ENCODE results near the gene TGFBRAP1.

DNA sequence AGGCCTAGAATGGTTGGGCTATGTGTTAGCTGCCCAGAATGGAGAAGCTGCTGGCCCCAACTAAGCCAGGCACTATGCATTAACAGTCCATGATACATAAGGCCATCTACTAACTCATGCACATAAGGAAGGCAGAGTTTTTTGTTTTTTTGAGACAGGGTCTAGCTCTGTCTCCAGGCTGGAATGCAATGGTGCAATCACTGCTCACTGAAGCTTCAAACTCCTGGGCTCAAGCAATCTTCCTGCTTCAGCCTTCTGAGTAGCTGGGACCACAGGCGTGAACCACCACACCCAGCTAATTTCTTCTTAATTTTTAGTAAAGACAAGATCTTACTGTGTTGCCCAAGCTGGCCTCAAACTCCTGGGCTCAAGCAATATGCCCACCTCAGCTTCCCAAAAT, 50.4 kb downstream of the TGFBRAP1 start:
- TF ChIP-seq POLR2AphosphoS5 (IDR thresholded peaks at IDR 0.05) (no peak), POLR2A (IDR thresholded peaks at IDR 0.05) (no peak)
- TF ChIP-seq, protein P1, sequence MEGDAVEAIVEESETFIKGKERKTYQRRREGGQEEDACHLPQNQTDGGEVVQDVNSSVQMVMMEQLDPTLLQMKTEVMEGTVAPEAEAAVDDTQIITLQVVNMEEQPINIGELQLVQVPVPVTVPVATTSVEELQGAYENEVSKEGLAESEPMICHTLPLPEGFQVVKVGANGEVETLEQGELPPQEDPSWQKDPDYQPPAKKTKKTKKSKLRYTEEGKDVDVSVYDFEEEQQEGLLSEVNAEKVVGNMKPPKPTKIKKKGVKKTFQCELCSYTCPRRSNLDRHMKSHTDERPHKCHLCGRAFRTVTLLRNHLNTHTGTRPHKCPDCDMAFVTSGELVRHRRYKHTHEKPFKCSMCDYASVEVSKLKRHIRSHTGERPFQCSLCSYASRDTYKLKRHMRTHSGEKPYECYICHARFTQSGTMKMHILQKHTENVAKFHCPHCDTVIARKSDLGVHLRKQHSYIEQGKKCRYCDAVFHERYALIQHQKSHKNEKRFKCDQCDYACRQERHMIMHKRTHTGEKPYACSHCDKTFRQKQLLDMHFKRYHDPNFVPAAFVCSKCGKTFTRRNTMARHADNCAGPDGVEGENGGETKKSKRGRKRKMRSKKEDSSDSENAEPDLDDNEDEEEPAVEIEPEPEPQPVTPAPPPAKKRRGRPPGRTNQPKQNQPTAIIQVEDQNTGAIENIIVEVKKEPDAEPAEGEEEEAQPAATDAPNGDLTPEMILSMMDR (IDR thresholded peaks at IDR 0.05) = no peak

All from transverse colon (tissue), 4 donors.